ENCODE results near the gene VSIR.

VSIR gene

DNA sequence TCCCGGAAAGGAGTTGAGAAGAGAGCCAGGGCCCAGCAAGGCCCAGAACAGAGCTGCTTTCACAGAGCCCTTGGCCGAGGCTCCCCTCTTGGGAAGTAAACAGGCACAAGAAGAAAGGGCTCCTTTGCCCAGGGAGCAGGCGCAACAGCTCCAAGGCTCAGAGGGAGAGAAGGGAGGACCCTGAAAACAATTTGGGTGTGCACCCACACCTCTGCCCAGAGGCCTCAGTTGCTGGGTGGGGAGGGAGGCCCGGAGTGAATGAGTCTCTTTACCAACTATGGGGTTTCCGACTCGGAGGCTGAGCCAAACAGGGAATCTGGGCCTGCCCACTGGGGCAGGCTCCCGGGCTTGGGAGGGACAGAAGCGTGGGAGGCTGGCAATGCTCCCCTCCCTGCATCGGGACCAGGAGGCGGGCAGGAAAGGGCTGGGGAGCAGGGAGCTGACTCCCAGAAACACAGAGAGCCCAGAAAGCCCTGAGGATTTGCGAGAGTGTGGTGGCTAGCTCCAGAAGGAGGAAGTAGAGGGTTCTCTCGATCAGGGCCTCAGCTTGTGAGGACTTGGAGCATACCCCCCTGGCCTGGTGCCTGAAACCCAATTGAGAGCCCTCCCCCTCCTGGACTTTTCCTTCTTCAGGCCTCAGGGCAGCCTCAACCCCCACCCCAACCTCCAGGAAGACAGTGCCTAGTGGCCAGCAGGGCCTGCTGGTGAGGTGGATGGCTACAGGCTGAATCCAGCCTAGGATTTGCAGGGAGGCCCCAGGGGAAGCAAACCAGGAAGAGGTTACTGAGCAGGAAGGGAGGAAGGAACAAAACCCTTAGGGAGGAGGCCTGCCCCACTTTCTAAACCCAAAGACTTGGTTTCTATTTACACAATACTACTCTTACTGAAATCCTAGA lies 59.9 kb downstream of the VSIR start:
- peak; percentile 82 for DNase-seq (ENCODE audit: low read depth)

DNA sequence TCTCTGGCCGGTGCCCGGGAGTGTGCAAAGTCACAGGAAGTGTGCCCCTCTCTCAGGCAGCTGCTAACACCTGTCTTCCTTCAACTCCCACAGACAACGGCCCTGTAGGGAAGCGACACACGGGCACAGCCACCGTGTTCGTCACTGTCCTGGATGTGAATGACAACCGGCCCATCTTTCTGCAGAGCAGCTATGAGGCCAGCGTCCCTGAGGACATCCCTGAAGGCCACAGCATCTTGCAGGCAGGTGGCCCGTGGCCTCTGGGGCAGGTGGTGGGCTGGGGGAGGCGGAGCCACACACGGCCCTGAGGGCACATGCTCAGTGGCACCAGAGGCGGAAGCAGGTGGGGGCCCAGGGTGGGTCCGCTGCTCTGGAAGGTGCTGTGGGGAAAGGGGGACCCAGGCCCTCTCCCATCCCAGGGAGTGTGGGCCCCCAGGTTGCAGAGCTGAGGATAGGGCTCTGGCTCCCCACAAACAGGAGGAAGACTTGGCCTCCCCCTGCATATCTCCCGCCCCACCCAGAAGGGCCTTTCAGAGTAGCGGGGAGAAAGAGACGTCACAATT lies 60.7 kb downstream of the VSIR start:
- no peak for DNase-seq (ENCODE audit: low read depth)

DNA sequence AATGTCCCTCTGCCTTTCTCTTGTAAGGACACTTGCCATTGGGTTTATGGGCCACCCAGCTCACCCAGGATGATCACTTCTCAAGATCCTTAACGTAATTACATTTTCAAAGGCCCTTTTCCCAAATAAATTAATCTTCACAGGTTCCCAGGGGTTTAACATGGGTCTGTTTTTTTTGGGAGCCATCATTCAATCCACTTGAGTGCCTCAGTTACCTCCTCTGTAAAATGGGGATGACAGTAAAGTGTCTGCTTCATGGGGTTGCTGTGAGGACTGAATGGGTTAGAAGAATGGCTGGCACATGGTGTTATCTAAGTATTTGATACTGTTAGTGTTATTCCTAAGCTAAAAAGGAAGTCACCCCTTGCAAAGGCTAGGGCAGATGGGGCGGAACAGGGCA lies 61.1 kb downstream of the VSIR start:
- DNase-seq (ENCODE audit: low read depth), result no peak

GRCh38 chr10:71711052-71711623 lies 62.2 kb downstream of the VSIR start:
- no peak for DNase-seq (ENCODE audit: low read depth)

DNA sequence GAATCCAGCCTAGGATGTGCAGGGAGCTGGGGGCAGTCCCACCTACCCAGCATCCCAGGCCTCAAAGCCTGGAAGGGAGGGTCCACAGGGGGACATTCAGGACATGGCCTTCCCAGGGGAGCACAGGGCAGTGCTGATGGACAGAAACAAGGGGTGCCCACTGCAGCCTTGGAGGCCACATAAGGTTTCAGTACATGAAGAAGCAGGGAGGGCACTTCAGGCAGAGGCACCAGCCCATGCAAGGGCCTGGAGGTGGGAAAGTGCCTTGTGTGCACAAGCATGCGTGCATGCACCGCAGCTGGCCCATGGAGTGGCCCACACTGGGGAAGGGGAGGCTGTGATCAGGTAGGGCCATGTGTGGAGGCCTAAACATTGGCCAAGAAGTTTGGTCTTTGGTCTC lies 62.8 kb downstream of the VSIR start:
- DNase-seq (ENCODE audit: low read depth), result no peak

DNA sequence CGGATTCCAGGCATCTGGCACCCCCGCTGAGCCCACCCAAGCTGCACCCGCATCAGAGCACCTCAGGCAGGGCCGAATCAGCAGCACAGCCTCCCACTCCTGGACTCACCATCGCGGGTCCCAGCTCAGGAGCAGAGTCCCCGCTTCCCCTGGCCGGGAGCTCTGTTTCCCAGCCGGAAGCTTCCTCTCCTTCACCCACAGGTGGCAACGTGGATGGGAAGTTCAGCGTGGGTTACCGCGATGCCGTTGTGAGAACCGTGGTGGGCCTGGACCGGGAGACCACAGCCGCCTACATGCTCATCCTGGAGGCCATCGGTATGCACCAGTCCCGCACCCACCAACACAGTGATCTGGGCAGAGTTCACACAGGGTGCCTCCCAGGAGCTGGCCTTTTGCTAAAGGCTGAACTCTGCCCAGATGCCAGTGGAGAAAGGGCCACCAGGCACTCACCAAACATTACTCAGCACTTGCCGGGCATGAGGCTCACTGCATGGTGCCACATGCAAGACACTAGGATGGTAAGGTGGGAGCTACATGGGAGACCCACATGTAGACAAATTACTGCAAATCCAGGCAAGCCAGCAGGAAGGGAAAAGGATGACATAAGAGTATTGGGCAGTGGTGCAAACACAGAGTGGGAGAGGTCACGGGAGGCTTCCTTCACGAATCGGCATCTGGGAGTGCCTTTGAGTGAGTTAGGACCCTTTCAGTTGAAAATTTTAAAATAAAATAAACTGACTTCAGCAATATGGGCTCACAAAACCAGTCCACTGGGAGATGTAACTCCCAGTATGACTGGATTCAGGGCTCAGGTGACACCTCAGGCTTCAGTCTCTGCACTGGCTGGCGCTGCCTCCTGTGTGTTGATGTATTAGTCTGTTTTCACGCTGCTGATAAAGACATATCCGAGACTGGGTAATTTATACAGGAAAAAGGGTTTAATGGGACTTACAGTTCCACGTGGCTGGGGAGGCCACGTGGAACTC lies 64.1 kb downstream of the VSIR start:
- DNase-seq (ENCODE audit: low read depth), result no peak

DNA sequence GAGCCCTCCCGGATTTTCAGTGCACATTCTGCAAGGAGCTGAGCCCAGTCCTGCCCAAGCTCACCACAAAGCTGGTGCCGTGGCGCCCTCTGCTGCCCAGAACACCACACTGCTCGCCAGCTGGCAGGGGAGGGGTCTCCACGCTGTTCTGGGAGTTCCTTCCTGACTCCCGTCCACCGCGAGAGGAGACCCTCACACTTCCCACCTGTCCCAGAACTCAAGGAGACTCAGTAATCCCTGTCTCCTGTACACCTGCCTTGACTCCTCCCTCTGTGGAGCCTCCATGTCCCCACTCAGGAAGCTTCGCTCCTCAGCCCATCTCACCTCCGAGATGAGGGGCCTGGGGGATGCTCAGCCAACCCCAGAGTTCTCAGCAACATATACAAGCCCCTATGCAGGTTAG lies 65.0 kb downstream of the VSIR start:
- DNase-seq (ENCODE audit: low read depth), result no peak

DNA sequence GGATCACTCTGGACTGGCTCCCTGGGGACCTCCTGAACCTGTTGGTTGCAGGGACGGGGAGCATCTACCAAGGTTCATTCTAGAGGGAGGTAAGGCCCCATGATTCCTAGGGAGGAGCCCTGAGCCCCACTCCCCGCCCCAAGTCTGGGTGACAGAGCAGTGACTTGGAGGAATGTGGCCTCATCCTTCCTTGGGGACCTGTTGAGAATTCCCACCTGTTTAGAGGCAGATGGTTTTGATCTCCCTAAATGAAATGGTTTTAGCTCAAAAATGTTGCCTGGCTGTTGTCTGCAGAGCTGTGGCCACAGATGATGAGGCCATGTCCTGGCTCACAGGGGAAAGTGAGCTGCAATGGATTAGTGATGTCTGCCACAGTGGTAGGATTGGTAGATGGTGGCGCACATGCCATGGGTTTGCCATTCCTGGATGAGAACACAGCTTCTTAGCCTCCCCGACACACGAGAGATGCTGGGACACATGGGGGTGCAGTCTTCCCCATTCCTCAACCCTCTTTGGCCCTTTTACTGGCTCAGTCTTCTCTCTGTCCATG lies 66.0 kb downstream of the VSIR start:
- DNase-seq (ENCODE audit: low read depth), result no peak

GRCh38 chr10:71706216-71707121 lies 66.9 kb downstream of the VSIR start:
- no peak for DNase-seq (ENCODE audit: low read depth)

DNA sequence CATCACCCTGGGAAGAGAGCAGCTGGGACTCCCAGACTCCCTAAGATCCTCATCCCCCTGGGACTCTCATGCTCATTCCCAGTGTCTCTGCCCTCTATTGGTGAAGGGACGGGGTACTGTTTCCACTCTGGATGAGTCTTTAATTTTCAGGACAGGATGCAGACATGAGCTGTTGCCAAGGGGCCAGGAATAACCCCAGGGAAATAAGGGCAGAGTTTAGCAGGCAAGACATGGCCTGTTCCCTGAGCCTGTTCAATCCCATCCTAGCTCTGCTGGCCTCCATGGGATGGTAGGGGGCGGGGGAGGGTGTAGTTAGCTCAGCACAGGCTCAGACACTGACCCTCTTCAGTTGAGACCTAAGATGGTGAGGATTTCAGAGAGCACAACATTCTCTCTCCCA lies 67.7 kb downstream of the VSIR start:
- DNase-seq (ENCODE audit: low read depth), result no peak

GRCh38 chr10:71704816-71705215 lies 68.5 kb downstream of the VSIR start:
- DNase-seq (ENCODE audit: low read depth), result no peak

DNA sequence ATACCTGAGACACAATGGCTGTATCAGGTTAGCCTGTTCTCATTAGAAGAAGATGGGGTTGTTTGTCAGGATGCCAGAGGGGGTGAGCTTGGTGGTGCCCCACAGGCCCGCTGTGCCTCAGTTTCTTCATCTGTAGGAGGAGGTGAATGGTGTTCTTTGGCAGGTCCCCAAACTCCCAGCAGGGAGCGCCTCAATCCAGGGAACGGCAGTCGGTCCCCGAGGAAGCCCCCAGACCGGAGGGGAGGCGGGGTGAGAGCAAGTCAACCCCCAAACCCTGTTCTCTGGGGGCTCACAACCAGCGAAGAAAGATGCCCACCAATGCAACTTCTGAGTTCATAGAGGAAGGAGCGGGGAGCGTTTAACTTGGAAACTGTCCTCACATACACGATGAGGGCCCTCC lies 69.7 kb downstream of the VSIR start:
- no peak for DNase-seq (ENCODE audit: low read depth)

DNA sequence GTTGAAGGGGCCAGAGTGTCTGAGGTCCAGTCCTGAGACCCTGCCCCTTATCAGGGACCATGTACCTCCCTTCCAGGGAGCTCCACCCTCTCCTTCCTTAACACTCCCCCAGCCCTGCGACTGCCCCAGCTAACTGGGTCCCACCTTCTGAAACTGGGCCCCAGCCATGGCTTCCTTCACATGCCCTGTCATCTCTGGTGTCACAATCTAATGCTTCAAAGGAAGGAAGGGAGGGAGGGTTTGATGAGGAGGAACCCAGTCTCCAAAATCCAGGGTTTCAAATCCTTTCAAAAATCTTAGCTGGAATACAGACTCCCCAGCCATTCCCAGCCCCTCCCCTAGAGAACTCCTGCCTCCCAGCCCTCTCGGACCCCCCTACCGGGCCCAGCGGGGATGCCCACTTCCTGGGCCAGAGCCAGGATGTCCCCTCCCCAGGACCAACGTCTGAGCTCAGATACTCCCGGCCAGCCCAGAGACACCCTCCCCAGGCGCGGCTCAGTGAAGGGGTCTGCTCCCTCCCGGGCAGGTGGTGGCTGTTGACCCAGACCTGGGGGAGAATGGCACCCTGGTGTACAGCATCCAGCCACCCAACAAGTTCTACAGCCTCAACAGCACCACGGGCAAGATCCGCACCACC lies 71.7 kb downstream of the VSIR start:
- DNase-seq (ENCODE audit: low read depth), result no peak

- no peak for DNase-seq (ENCODE audit: low read depth)
Measured at GRCh38 chr10:71700731-71701368, 72.5 kb downstream of the VSIR start.

DNA sequence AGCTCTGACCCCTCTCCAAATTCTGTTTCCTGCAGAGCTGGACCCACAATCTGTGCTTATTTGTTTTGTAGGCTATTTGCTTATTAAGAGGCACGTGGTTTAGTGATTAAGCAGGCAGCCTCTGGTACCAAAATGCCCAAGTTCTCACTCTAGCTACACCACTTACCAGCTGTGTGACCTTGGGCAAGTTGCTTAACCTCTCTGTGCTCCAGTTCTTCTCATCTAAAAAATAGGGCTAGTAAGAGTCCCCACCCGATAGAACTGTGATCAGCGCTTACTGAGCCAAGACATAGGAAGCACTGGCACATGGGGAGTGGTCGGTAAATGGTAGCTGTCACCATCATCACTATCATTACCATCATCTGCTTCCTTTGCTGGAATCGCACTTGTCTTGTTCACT lies 74.6 kb downstream of the VSIR start:
- no peak for DNase-seq (ENCODE audit: low read depth)

GRCh38 chr10:71697938-71698709 lies 75.2 kb downstream of the VSIR start:
- no peak for DNase-seq (ENCODE audit: low read depth)
